Osteocyte (in vitro differentiated cells): ENCODE results near the gene VEZF1. TPM values are rescaled to one million over a fixed set of nuclear protein-coding genes. Genes with fewer than 3 reads are reported as not detected.

Source experiments
- DNase-seq: peaks from one replicate; pipeline ENCODE4 v3.0.0; 2021; ENCODE audit warnings: mixed read lengths; ENCODE audit not compliant: unreplicated experiment; ENCODE audit errors: extremely low spot score
- H3K27ac Mint-ChIP-seq: one replicate; pipeline ENCODE4 v1.8.0; 2021; ENCODE audit warnings: mild to moderate bottlenecking, mixed read lengths; ENCODE audit not compliant: unreplicated experiment
- H3K27me3 Mint-ChIP-seq: one replicate; pipeline ENCODE4 v1.8.0; 2021; ENCODE audit warnings: mixed read lengths; ENCODE audit not compliant: unreplicated experiment
- H3K36me3 Mint-ChIP-seq: one replicate; pipeline ENCODE4 v1.8.0; 2021; ENCODE audit warnings: mixed read lengths; ENCODE audit not compliant: unreplicated experiment
- H3K4me1 Mint-ChIP-seq: one replicate; pipeline ENCODE4 v1.8.0; 2021; ENCODE audit warnings: mixed read lengths; ENCODE audit not compliant: unreplicated experiment
- H3K4me3 Mint-ChIP-seq: one replicate; pipeline ENCODE4 v1.8.0; 2021; ENCODE audit warnings: mild to moderate bottlenecking, moderate library complexity, mixed read lengths; ENCODE audit not compliant: unreplicated experiment
- H3K9me3 Mint-ChIP-seq: one replicate; pipeline ENCODE4 v1.8.0; 2021; ENCODE audit warnings: mixed read lengths; ENCODE audit not compliant: unreplicated experiment
- total RNA-seq: library from RNA; stranded (reverse); gene quantifications from 2 replicates; pipeline ENCODE4 v1.2.1, GENCODE V29; 2021
- TF ChIP-seq, protein P1 (sequence below): fragments of 200-600 bp; sonication (generic); IDR thresholded peaks from 2 replicates; pipeline ENCODE4 v1.5.0; 2021; ENCODE audit warnings: antibody characterized with exemption, mild to moderate bottlenecking, moderate library complexity

VEZF1 gene
- total RNA-seq, 1 donor from 2014 or later: 50.6 TPM

DNA sequence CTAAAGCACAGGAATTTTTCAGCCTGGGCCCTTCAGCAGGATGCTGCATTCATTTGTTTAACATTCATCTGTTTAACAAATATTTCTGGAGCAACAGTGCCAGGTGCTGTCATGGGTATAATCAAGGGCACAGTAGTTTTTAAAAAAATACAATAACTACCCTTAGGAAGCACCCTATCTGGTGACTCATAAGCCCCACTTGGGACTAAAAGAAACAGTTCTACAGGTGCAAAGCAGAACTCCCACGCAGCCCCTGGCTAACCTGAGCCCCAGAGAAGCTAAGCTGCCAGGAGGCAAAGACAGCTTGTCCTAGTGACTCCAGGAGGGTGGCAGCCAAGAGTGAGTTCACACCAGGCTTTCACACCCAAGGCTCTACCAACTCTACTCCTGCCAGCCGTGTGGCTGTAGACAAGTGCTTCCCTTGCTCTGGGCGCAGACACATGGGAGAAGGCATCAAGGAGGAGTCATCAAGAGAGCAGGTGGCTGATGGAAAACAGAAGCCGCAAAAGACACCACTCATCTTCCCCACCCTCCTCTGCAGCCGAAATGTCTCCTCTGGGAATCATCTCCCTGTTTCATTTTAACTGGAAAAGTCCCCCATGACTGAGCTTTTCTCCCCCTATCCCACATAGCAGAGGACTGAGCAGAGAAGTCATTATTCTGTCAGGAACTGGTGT is 47.3 kb downstream of the VEZF1 start:
- H3K27me3 Mint-ChIP-seq: no peaks in the 10 kb centered on the region
- H3K4me3 Mint-ChIP-seq: no peak overlapping the region
- no peaks in the 10 kb centered on the region for H3K36me3 Mint-ChIP-seq
- no peaks in the 10 kb centered on the region for H3K9me3 Mint-ChIP-seq
- TF ChIP-seq, protein P1, sequence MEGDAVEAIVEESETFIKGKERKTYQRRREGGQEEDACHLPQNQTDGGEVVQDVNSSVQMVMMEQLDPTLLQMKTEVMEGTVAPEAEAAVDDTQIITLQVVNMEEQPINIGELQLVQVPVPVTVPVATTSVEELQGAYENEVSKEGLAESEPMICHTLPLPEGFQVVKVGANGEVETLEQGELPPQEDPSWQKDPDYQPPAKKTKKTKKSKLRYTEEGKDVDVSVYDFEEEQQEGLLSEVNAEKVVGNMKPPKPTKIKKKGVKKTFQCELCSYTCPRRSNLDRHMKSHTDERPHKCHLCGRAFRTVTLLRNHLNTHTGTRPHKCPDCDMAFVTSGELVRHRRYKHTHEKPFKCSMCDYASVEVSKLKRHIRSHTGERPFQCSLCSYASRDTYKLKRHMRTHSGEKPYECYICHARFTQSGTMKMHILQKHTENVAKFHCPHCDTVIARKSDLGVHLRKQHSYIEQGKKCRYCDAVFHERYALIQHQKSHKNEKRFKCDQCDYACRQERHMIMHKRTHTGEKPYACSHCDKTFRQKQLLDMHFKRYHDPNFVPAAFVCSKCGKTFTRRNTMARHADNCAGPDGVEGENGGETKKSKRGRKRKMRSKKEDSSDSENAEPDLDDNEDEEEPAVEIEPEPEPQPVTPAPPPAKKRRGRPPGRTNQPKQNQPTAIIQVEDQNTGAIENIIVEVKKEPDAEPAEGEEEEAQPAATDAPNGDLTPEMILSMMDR: no peak
- H3K27ac Mint-ChIP-seq: no peak overlapping the region
- no peak for DNase-seq
- H3K4me1 Mint-ChIP-seq: peaks cover 51% of the 10 kb centered on the region

DNA sequence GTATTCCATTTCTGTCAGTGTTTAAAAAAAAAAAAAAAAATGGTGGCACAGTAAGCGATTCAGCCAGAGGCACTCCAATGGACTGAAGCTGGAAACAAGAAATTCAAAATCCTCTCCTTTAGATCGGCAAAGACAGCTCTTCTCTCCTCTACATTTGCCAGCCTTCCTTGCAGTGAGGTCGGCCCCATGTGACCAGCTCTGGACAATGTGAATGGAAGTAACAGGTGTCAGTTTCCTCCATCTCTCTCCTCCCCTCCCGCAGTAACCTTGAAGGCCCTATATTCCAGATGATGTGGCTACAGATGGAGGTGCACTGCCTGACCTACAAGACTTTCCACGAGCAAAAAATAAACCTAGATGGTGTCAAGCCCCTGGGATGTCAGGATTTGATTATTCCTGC is 47.8 kb downstream of the VEZF1 start:
- H3K27me3 Mint-ChIP-seq: no peaks in the 10 kb centered on the region
- peaks cover 56% of the 10 kb centered on the region for H3K4me1 Mint-ChIP-seq
- H3K9me3 Mint-ChIP-seq: no peaks in the 10 kb centered on the region
- H3K4me3 Mint-ChIP-seq: no peak overlapping the region
- H3K27ac Mint-ChIP-seq: no peak overlapping the region
- DNase-seq: no peak
- TF ChIP-seq, protein P1: no peak
- H3K36me3 Mint-ChIP-seq: no peaks in the 10 kb centered on the region

DNA sequence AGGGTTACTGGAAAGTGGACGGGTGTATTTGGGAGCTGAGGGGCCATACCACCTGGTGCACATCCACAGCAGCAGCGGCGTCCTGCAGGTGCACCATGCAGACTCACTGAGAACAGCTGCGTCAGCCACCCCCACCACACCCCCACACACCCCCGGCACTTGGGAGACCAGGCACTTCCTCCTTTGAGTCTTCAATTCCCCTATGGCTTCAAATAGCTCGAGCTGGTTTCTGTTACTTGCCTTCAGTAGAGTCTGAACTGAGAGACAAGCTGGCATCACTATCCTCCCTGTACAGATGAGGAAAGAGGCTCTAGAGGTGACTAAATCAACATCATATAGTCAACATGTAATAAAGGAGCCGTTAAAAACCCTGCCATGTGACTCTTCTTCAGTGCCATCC is 48.3 kb downstream of the VEZF1 start:
- Mint-ChIP-seq H3K9me3 (no peaks in the 10 kb centered on the region), H3K27me3 (no peaks in the 10 kb centered on the region), H3K27ac (no peak overlapping the region), H3K36me3 (no peaks in the 10 kb centered on the region), H3K4me1 (peaks cover 55% of the 10 kb centered on the region), H3K4me3 (no peak overlapping the region)
- DNase-seq: no peak
- TF ChIP-seq, protein P1: no peak

DNA sequence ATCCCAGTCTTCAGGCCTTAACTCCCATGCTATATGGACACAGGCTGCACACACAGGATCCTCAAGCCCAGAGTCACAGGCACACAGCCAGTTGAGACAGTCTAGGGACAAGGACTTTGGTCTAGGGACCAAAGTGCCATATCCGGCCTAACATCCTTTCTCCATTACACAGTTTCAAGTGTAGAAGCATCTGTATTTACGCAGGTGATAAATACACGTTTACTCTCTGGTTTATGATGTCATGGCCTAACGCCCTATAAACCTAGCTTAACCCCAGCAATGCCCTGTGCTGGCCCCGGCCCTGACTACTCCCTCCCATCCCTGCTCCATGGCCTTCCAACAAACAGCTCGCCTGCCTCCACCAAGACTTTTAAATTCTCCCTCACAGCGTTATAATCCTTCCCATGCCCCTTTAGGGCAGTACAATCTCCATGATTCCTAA is 50.0 kb downstream of the VEZF1 start:
- Mint-ChIP-seq H3K36me3 (no peaks in the 10 kb centered on the region), H3K27me3 (no peaks in the 10 kb centered on the region), H3K4me3 (no peak overlapping the region), H3K4me1 (peaks cover 42% of the 10 kb centered on the region), H3K9me3 (no peaks in the 10 kb centered on the region), H3K27ac (no peak overlapping the region)
- TF ChIP-seq, protein P1: no peak
- no peak for DNase-seq

DNA sequence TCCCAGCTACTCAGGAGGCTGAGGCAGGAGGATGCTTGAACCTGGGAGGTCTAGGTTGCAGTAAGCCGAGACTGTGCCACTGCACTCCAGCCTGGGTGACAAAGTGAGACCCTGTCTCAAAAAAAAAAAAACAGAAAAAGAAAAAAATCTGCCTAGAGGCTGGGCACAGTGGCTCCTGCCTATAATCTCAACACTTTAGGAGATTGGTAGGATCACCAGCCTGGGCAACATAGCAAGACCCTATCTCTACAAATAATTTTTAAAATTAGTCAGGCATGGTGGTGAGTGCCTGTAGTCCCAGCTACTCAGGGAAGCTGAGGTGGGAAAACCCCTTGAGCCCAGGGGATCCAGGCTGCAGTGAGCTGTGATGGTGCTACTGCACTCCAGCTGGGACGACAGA is 50.6 kb downstream of the VEZF1 start:
- H3K4me1 Mint-ChIP-seq: peaks cover 40% of the 10 kb centered on the region
- TF ChIP-seq, protein P1: no peak

More for the DNA sequence above, 50.6 kb downstream of the VEZF1 start:
- Mint-ChIP-seq H3K9me3 (no peaks in the 10 kb centered on the region), H3K4me3 (no peak overlapping the region), H3K27me3 (no peaks in the 10 kb centered on the region), H3K36me3 (no peaks in the 10 kb centered on the region), H3K27ac (no peak overlapping the region)
- DNase-seq: no peak
